Measurements from ENCODE around the gene SLC43A1. TPM values are rescaled to one million over a fixed set of nuclear protein-coding genes. Genes with fewer than 3 reads are reported as not detected.

The SLC43A1 gene
- total and polyA plus RNA-seq, 4 experiments from 2014 or later, result 14.8 to 21.7 (median 18.6) TPM

GRCh38 chr11:57485217-57485990 is 30.1 kb downstream of the SLC43A1 start:
- no peak for DNase-seq
- no peak overlapping the region for H3K4me3 Mint-ChIP-seq
- no peak overlapping the region for H3K27ac Mint-ChIP-seq
- peaks cover 0 to 12% of the 10 kb centered on the region in 2 donors for H3K27me3 Mint-ChIP-seq
- peaks cover 1 to 17% (median 7%) of the 10 kb centered on the region in 4 donors for H3K4me1 Mint-ChIP-seq
- no peaks in the 10 kb centered on the region for H3K9me3 Mint-ChIP-seq
- Histone ChIP-seq H3K36me3 (ENCODE audit: insufficient read depth, low read length) (no peaks in the 10 kb centered on the region), H3K27ac (ENCODE audit: low read depth, low read length) (no peak overlapping the region), H3K9me3 (ENCODE audit: control insufficient read depth in 1 of 2, low read length in 2 of 2) (no peaks in the 10 kb centered on the region), H3K27me3 (ENCODE audit: insufficient read depth, low read length) (peaks cover 7% of the 10 kb centered on the region), H3K4me3 (ENCODE audit: low read length in 2 of 2) (no peak overlapping the region), H3K4me1 (ENCODE audit: insufficient read depth, low read length) (peaks cover 11% of the 10 kb centered on the region)
- peaks cover 34 to 45% of the 10 kb centered on the region in 2 donors for H3K36me3 Mint-ChIP-seq
- ChIA-PET POLR2A (ENCODE audit: partially characterized antibody) (no interaction called here), CTCF (ENCODE audit: partially characterized antibody) (interaction anchor here (1.6 to 27.6 kb wide), 5 partner anchors 8 to 137 kb away, joined by 5 to 848 read pairs (median 41); partner anchors contain the start of genes RTN4RL2, SLC43A1, SMTNL1 and TIMM10)
- intact Hi-C loops (cut with micrococcal nuclease), result no loop called here

GRCh38 chr11:57484141-57484710 is 31.3 kb downstream of the SLC43A1 start:
- Mint-ChIP-seq H3K27me3 (peaks cover 2 to 14% of the 10 kb centered on the region in 2 donors), H3K4me1 (peaks cover 3 to 29% (median 9%) of the 10 kb centered on the region in 4 donors), H3K36me3 (peaks cover 29 to 37% of the 10 kb centered on the region in 2 donors), H3K9me3 (no peaks in the 10 kb centered on the region), H3K4me3 (no peak overlapping the region), H3K27ac (no peak overlapping the region)
- Histone ChIP-seq H3K27me3 (ENCODE audit: insufficient read depth, low read length) (peaks cover 7% of the 10 kb centered on the region), H3K27ac (ENCODE audit: low read depth, low read length) (no peak overlapping the region), H3K4me1 (ENCODE audit: insufficient read depth, low read length) (peaks cover 11% of the 10 kb centered on the region), H3K4me3 (ENCODE audit: low read length in 2 of 2) (no peak overlapping the region), H3K36me3 (ENCODE audit: insufficient read depth, low read length) (no peaks in the 10 kb centered on the region), H3K9me3 (ENCODE audit: control insufficient read depth in 1 of 2, low read length in 2 of 2) (no peaks in the 10 kb centered on the region)
- DNase-seq, result no peak
- intact Hi-C loops (cut with micrococcal nuclease), result no loop called here
- CTCF ChIA-PET (ENCODE audit: partially characterized antibody), result interaction anchor here (0.8 to 27.6 kb wide), 12 partner anchors 9 to 317 kb away, joined by 3 to 848 read pairs (median 4); partner anchors contain the start of genes RTN4RL2, SLC43A1, SMTNL1 and TIMM10
- POLR2A ChIA-PET (ENCODE audit: partially characterized antibody), result interaction anchor here (0.6 to 1.4 kb wide), 2 partner anchors 9 to 46 kb away, joined by 3 to 7 read pairs; partner anchors contain the start of gene TIMM10

- POLR2A ChIA-PET (ENCODE audit: partially characterized antibody), result interaction anchor here (0.6 to 1.4 kb wide), 2 partner anchors 10 to 47 kb away, joined by 3 to 7 read pairs; partner anchors contain the start of gene TIMM10
- peaks cover 3 to 29% (median 9%) of the 10 kb centered on the region in 4 donors for H3K4me1 Mint-ChIP-seq
- H3K4me3 Mint-ChIP-seq, result peak overlapping the region in 2 of 8 donors; percentile 11 to 46
- peaks cover 7% of the 10 kb centered on the region for H3K27me3 ChIP-seq (ENCODE audit: insufficient read depth, low read length)
- CTCF ChIA-PET (ENCODE audit: partially characterized antibody), result interaction anchor here (0.8 to 27.6 kb wide), 12 partner anchors 10 to 317 kb away, joined by 3 to 848 read pairs (median 4); partner anchors contain the start of genes RTN4RL2, SLC43A1, SMTNL1 and TIMM10
- DNase-seq, result no peak
- H3K36me3 Mint-ChIP-seq, result peaks cover 22 to 30% of the 10 kb centered on the region in 2 donors
- peaks cover 11% of the 10 kb centered on the region for H3K4me1 ChIP-seq (ENCODE audit: insufficient read depth, low read length)
- no peak overlapping the region for H3K27ac ChIP-seq (ENCODE audit: low read depth, low read length)
- no peak overlapping the region for H3K4me3 ChIP-seq (ENCODE audit: low read length in 2 of 2)
- H3K9me3 Mint-ChIP-seq, result no peaks in the 10 kb centered on the region
- H3K9me3 ChIP-seq (ENCODE audit: control insufficient read depth in 1 of 2, low read length in 2 of 2), result no peaks in the 10 kb centered on the region
- intact Hi-C loops (cut with micrococcal nuclease), result loop anchor here (2.0 kb wide), 1 partner anchor 139 kb away; no protein-coding TSS in a partner anchor
- no peaks in the 10 kb centered on the region for H3K36me3 ChIP-seq (ENCODE audit: insufficient read depth, low read length)
- H3K27me3 Mint-ChIP-seq, result peaks cover 2 to 14% of the 10 kb centered on the region in 2 donors
- no peak overlapping the region for H3K27ac Mint-ChIP-seq
Measured at GRCh38 chr11:57483562-57483918, 32.0 kb downstream of the SLC43A1 start.

GRCh38 chr11:57482782-57483561 is 32.5 kb downstream of the SLC43A1 start:
- Histone ChIP-seq H3K27me3 (ENCODE audit: insufficient read depth, low read length) (peaks cover 7% of the 10 kb centered on the region), H3K9me3 (ENCODE audit: control insufficient read depth in 1 of 2, low read length in 2 of 2) (no peaks in the 10 kb centered on the region), H3K27ac (ENCODE audit: low read depth, low read length) (no peak overlapping the region), H3K4me3 (ENCODE audit: low read length in 2 of 2) (no peak overlapping the region), H3K4me1 (ENCODE audit: insufficient read depth, low read length) (peaks cover 11% of the 10 kb centered on the region), H3K36me3 (ENCODE audit: insufficient read depth, low read length) (no peaks in the 10 kb centered on the region)
- Mint-ChIP-seq H3K27ac (no peak overlapping the region), H3K4me3 (peak overlapping the region in 3 of 8 donors; percentile 17 to 60 (median 46)), H3K4me1 (peaks cover 3 to 33% (median 10%) of the 10 kb centered on the region in 4 donors), H3K27me3 (peaks cover 4 to 14% of the 10 kb centered on the region in 2 donors), H3K9me3 (no peaks in the 10 kb centered on the region), H3K36me3 (peaks cover 16 to 25% of the 10 kb centered on the region in 2 donors)
- DNase-seq, result peak in 4 of 5 donors; percentile 44 to 49 (median 48)
- intact Hi-C loops (cut with micrococcal nuclease), result loop anchor here (2.0 kb wide), 1 partner anchor 138 kb away; no protein-coding TSS in a partner anchor
- ChIA-PET POLR2A (ENCODE audit: partially characterized antibody) (interaction anchor here (1.4 kb wide), 1 partner anchor 47 kb away, joined by 7 read pairs; the partner anchor contains the start of gene TIMM10), CTCF (ENCODE audit: partially characterized antibody) (interaction anchor here (0.7 to 27.6 kb wide), 9 partner anchors 10 to 318 kb away, joined by 3 to 848 read pairs (median 4); partner anchors contain the start of genes RTN4RL2, SLC43A1, SMTNL1 and TIMM10)

GRCh38 chr11:57481915-57482781 is 33.4 kb downstream of the SLC43A1 start:
- Histone ChIP-seq H3K27ac (ENCODE audit: low read depth, low read length) (no peak overlapping the region), H3K36me3 (ENCODE audit: insufficient read depth, low read length) (no peaks in the 10 kb centered on the region), H3K4me1 (ENCODE audit: insufficient read depth, low read length) (peaks cover 11% of the 10 kb centered on the region), H3K27me3 (ENCODE audit: insufficient read depth, low read length) (peaks cover 7% of the 10 kb centered on the region), H3K9me3 (ENCODE audit: control insufficient read depth in 1 of 2, low read length in 2 of 2) (no peaks in the 10 kb centered on the region), H3K4me3 (ENCODE audit: low read length in 2 of 2) (no peak overlapping the region)
- H3K36me3 Mint-ChIP-seq, result peaks cover 9 to 17% of the 10 kb centered on the region in 2 donors
- H3K27ac Mint-ChIP-seq, result no peak overlapping the region
- no peaks in the 10 kb centered on the region for H3K9me3 Mint-ChIP-seq
- peak overlapping the region in 2 of 8 donors; percentile 31 to 41 for H3K4me3 Mint-ChIP-seq
- peaks cover 3 to 33% (median 10%) of the 10 kb centered on the region in 4 donors for H3K4me1 Mint-ChIP-seq
- ChIA-PET POLR2A (ENCODE audit: partially characterized antibody) (interaction anchor here (1.9 kb wide), 1 partner anchor 22 kb away, joined by 5 read pairs; the partner anchor contains the start of gene RTN4RL2), CTCF (ENCODE audit: partially characterized antibody) (interaction anchor here (0.6 to 27.6 kb wide), 7 partner anchors 9 to 318 kb away, joined by 3 to 848 read pairs (median 3); partner anchors contain the start of genes RTN4RL2, SLC43A1, SMTNL1 and TIMM10)
- H3K27me3 Mint-ChIP-seq, result peaks cover 4 to 14% of the 10 kb centered on the region in 2 donors
- DNase-seq, result no peak
- intact Hi-C loops (cut with micrococcal nuclease), result loop anchor here (2.0 kb wide), 1 partner anchor 137 kb away; no protein-coding TSS in a partner anchor

GRCh38 chr11:57481315-57481714 is 34.2 kb downstream of the SLC43A1 start:
- POLR2A ChIA-PET (ENCODE audit: partially characterized antibody), result interaction anchor here (1.9 kb wide), 1 partner anchor 21 kb away, joined by 5 read pairs; the partner anchor contains the start of gene RTN4RL2
- CTCF ChIA-PET (ENCODE audit: partially characterized antibody), result interaction anchor here (1.1 to 27.6 kb wide), 5 partner anchors 9 to 135 kb away, joined by 5 to 848 read pairs (median 39); partner anchors contain the start of genes RTN4RL2, SLC43A1, SMTNL1 and TIMM10

More at GRCh38 chr11:57481315-57481714, 34.2 kb downstream of the SLC43A1 start:
- Histone ChIP-seq H3K36me3 (ENCODE audit: insufficient read depth, low read length) (no peaks in the 10 kb centered on the region), H3K4me3 (ENCODE audit: low read length in 2 of 2) (no peak overlapping the region), H3K27me3 (ENCODE audit: insufficient read depth, low read length) (peaks cover 7% of the 10 kb centered on the region), H3K27ac (ENCODE audit: low read depth, low read length) (no peak overlapping the region), H3K4me1 (ENCODE audit: insufficient read depth, low read length) (peaks cover 11% of the 10 kb centered on the region), H3K9me3 (ENCODE audit: control insufficient read depth in 1 of 2, low read length in 2 of 2) (no peaks in the 10 kb centered on the region)
- intact Hi-C loops (cut with micrococcal nuclease), result no loop called here
- Mint-ChIP-seq H3K36me3 (peaks cover 9 to 17% of the 10 kb centered on the region in 2 donors), H3K4me1 (peaks cover 3 to 33% (median 10%) of the 10 kb centered on the region in 4 donors), H3K4me3 (peak overlapping the region in 1 of 8 donors; percentile 69), H3K27me3 (peaks cover 4 to 14% of the 10 kb centered on the region in 2 donors), H3K27ac (no peak overlapping the region), H3K9me3 (no peaks in the 10 kb centered on the region)
- no peak for DNase-seq
